Endothelial cell of umbilical vein (primary cell): Measurements from ENCODE around the gene GTF3C4. TPM values are rescaled to one million over a fixed set of nuclear protein-coding genes. Genes with fewer than 3 reads are reported as not detected.

Experiments
- BruUV-seq: library from RNA; stranded (reverse); fragments of 400-500 nt; replicated peaks from 2 replicates; lab custom pipeline; 2021; lab: Mats Ljungman, UMichigan
- CTCF ChIA-PET: fragments of 300-600, 350-600 bp; sonication (Branson Sonifier 250); formaldehyde crosslinking; loops from one replicate; lab custom pipeline; 2021; ENCODE audit warnings: antibody characterized with exemption, inconsistent platforms; lab: Charles Lee
- POLR2A ChIA-PET: fragments of 300-600, 350-600 bp; sonication (Branson Sonifier 250); formaldehyde crosslinking; loops from one replicate; lab custom pipeline; 2021; ENCODE audit warnings: antibody characterized with exemption, inconsistent platforms; lab: Charles Lee
- DNase-seq: peaks from one replicate; pipeline ENCODE4 v3.0.0-alpha.2; 2011; ENCODE audit warnings: low read depth, low spot score
- FAIRE-seq: peaks from 2 replicates; lab custom pipeline; 2011; peaks lifted over from hg19 to GRCh38; lab: Jason Lieb, UNC
- H2AFZ ChIP-seq: 2 replicates; pipeline ENCODE4 v1.6.0; 2012; ENCODE audit warnings: low read depth, low read length, control low read depth, inconsistent platforms
- H3K27ac ChIP-seq: 2 replicates; pipeline ENCODE4 v1.5.1; 2011; ENCODE audit warnings: low read depth, mild to moderate bottlenecking, control low read depth, low read length, moderate library complexity; ENCODE audit not compliant: insufficient read depth
- H3K27me3 ChIP-seq, 2 experiments: 2 replicates each; pipeline versions ENCODE4 v1.6.0 to v1.6.1; 2011; ENCODE audit warnings: low read length in 2 of 2, mixed read lengths in 1 of 2; ENCODE audit not compliant: control insufficient read depth in 2 of 2, insufficient read depth in 2 of 2
- H3K36me3 ChIP-seq, 2 experiments: 2 replicates in 1 of 2; 3 replicates in 1 of 2; pipeline ENCODE4 v1.5.1; 2011; ENCODE audit warnings: low read length in 2 of 2, mild to moderate bottlenecking in 1 of 2, moderate library complexity in 1 of 2; ENCODE audit not compliant: control insufficient read depth in 2 of 2, insufficient read depth in 2 of 2; ENCODE audit errors: extremely low read depth in 1 of 2
- H3K4me1 ChIP-seq: 3 replicates; pipeline ENCODE4 v1.5.1; 2011; ENCODE audit warnings: mild to moderate bottlenecking, low read length; ENCODE audit not compliant: control insufficient read depth, insufficient read depth; ENCODE audit errors: extremely low read depth
- H3K4me2 ChIP-seq: 2 replicates; pipeline ENCODE4 v1.6.1; 2011; ENCODE audit warnings: low read length, control low read depth, mixed read lengths; ENCODE audit not compliant: insufficient read depth
- H3K4me3 ChIP-seq, 3 experiments: fragments of 200-600 bp in 1 of 3; sonication (generic), shearing (Covaris generic) in 1 of 3; replicated peaks in 1 of 3; 2 replicates each; pipeline ENCODE4 v1.5.1; 2011 to 2016; ENCODE audit warnings: control low read depth in 3 of 3, low read length in 3 of 3, mild to moderate bottlenecking in 2 of 3, inconsistent platforms in 1 of 3, low read depth in 1 of 3, moderate library complexity in 1 of 3; ENCODE audit not compliant: insufficient read depth in 1 of 3
- H3K79me2 ChIP-seq: 2 replicates; pipeline ENCODE4 v1.6.0; 2012; ENCODE audit warnings: low read length, inconsistent platforms; ENCODE audit not compliant: control insufficient read depth, insufficient read depth
- H3K9ac ChIP-seq: replicated peaks from 2 replicates; pipeline ENCODE3; 2011; ENCODE audit warnings: low read length, control low read depth; ENCODE audit not compliant: insufficient read depth; ENCODE audit errors: extremely low read depth
- H3K9me1 ChIP-seq: replicated peaks from 3 replicates; pipeline ENCODE4 v1.6.0; 2011; ENCODE audit warnings: mild to moderate bottlenecking, low read length; ENCODE audit not compliant: control insufficient read depth, insufficient read depth; ENCODE audit errors: extremely low read depth
- H3K9me3 ChIP-seq: replicated peaks from 2 replicates; pipeline ENCODE4 v1.5.1; 2012; ENCODE audit warnings: low read length, inconsistent platforms; ENCODE audit not compliant: control insufficient read depth, insufficient read depth
- H4K20me1 ChIP-seq: replicated peaks from 2 replicates; pipeline ENCODE3; 2011; ENCODE audit warnings: mild to moderate bottlenecking, low read length; ENCODE audit not compliant: control insufficient read depth, insufficient read depth; ENCODE audit errors: extremely low read depth
- EZH2 ChIP-seq: IDR thresholded peaks from 2 replicates; pipeline ENCODE4 v1.6.1; 2012; ENCODE audit warnings: borderline replicate concordance, low read depth, mild to moderate bottlenecking, moderate library complexity, low read length, inconsistent platforms; ENCODE audit not compliant: severe bottlenecking
- FOS ChIP-seq: IDR thresholded peaks from 2 replicates; pipeline ENCODE4 v1.6.1; 2011; ENCODE audit warnings: mild to moderate bottlenecking, low read length, moderate library complexity, borderline replicate concordance; ENCODE audit not compliant: insufficient read depth
- GATA2 ChIP-seq: IDR thresholded peaks from 2 replicates; pipeline ENCODE4 v1.7.0; 2011; ENCODE audit warnings: low read depth, mild to moderate bottlenecking, moderate library complexity, mixed read lengths, low read length; ENCODE audit not compliant: insufficient read length, insufficient read depth
- JUN ChIP-seq: IDR thresholded peaks from 2 replicates; pipeline ENCODE4 v1.6.1; 2011; ENCODE audit warnings: borderline replicate concordance, low read depth; ENCODE audit not compliant: insufficient read length, insufficient read depth
- MYC ChIP-seq: IDR thresholded peaks from one replicate; pipeline ENCODE4 v1.6.1; 2011; ENCODE audit warnings: mild to moderate bottlenecking, low read depth, low read length
- POLR2A ChIP-seq: IDR thresholded peaks from 2 replicates; pipeline ENCODE4 v1.6.1; 2012; ENCODE audit warnings: low read depth, mild to moderate bottlenecking, control low read depth, low read length
- POLR2AphosphoS5 ChIP-seq: IDR thresholded peaks from 2 replicates; pipeline ENCODE4 v1.6.1; 2012; ENCODE audit warnings: low read depth, mild to moderate bottlenecking, control low read depth, low read length, moderate library complexity; ENCODE audit not compliant: insufficient read depth
- dilution Hi-C: fragments of 300-500 bp; cut with MboI; formaldehyde crosslinking; loops from one replicate; pipeline ENCODE4 v1.15.0; 2019; ENCODE audit warnings: low sequenced_read_pairs; ENCODE audit not compliant: extremely low pct_ligation_motif_present
- intact Hi-C: fragments of 100-400 bp; cut with micrococcal nuclease; formaldehyde crosslinking; loops from one replicate; pipeline ENCODE4 v1.10.0; 2022
- polyA plus RNA-seq, 4 experiments: library from polyadenylated mRNA; depleted of rRNA in 3 of 4; stranded (reverse) in 3 of 4; unstranded in 1 of 4; fragments of >200 nt; gene quantifications; 2 replicates each; pipeline versions ENCODE4 v1.2.1 to v1.2.3, GENCODE V29; 2011 to 2012; ENCODE audit warnings: missing spikeins in 1 of 4
- total RNA-seq: library from RNA; stranded (reverse); gene quantifications from 2 replicates; pipeline ENCODE4 v1.2.3, GENCODE V29; 2021
- TF ChIP-seq, protein P1 (sequence below), 2 donors: IDR thresholded peaks; 1 replicate in 1 of 2; 2 replicates in 1 of 2; pipeline ENCODE4 v1.5.1; 2011; ENCODE audit warnings: low read length in 2 of 2, mild to moderate bottlenecking in 2 of 2, moderate library complexity in 2 of 2, control low read depth in 1 of 2, inconsistent platforms in 1 of 2, low read depth in 1 of 2; ENCODE audit not compliant: insufficient read depth in 1 of 2; ENCODE audit errors: extremely low read depth in 1 of 2
- TF ChIP-seq, protein P2 (sequence below): IDR thresholded peaks from 2 replicates; pipeline ENCODE4 v1.6.1; 2011; ENCODE audit not compliant: insufficient read depth, insufficient read length

Gene GTF3C4
- total and polyA plus RNA-seq, 2 donors (not counting 3 experiments of a cell fraction or from before 2014, with no cell fraction given): 3.3 to 19.2 TPM

DNA sequence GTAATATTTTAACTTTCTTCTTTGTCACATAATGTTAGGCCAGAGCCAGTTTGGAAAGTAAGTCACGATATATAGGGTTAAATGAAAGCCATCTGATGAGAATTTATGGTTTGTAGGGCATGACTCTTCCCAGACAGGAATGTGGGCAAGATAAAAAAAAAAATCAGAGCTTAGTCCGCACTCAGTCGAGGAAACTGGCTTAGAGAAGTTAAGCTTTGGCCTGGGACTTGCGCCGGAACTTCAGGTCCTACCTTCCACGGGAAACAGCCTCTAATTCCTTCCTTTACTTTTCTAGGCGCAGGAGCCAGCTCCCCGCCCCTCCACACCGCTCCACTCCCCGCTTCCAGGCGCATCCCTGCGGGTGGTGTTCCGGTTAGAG is 956 bp upstream of the GTF3C4 start:
- POLR2A ChIA-PET: interaction anchor here (1.1 kb wide), 1 partner anchor 13 kb away, joined by 6 read pairs; no protein-coding TSS in a partner anchor
- H3K4me3 ChIP-seq: peak overlapping the region; percentile 40 to 92 (median 78)
- no peak for TF ChIP-seq POLR2AphosphoS5
- TF ChIP-seq MYC: peak; percentile 89
- peak overlapping the region; percentile 90 for H3K27ac ChIP-seq
- H3K4me2 ChIP-seq: peak overlapping the region; percentile 75
- BruUV-seq: TSS peak; percentile 71
- H4K20me1 ChIP-seq: no peaks in the 10 kb centered on the region
- H2AFZ ChIP-seq: peak overlapping the region; percentile 91
- H3K4me1 ChIP-seq: peaks cover 21% of the 10 kb centered on the region
- FAIRE-seq (peak; percentile 75), DNase-seq (no peak)
- H3K9me3 ChIP-seq: no peaks in the 10 kb centered on the region
- H3K79me2 ChIP-seq: peaks cover 78% of the 10 kb centered on the region
- no peaks in the 10 kb centered on the region for H3K27me3 ChIP-seq
- H3K9ac ChIP-seq: peak overlapping the region; percentile 99
- dilution Hi-C loops: no loop called here
- H3K36me3 ChIP-seq: no peaks in the 10 kb centered on the region
- CTCF ChIA-PET: interaction anchor here (1.8 to 4.0 kb wide), 3 partner anchors 100 to 232 kb away, joined by 4 to 15 read pairs (median 12); no protein-coding TSS in a partner anchor
- intact Hi-C loops: no loop called here
- H3K9me1 ChIP-seq: no peaks in the 10 kb centered on the region

- DNase-seq: peak; percentile 78
- intact Hi-C loops (loop anchor here (1.0 to 10.0 kb wide), 4 partner anchors 105 to 275 kb away; partner anchors contain the start of genes CFAP77 and TSC1), dilution Hi-C loops (no loop called here)
- Histone ChIP-seq H3K9ac (peak within 1 kb of the TSS; percentile 99), H3K4me2 (peak within 1 kb of the TSS; percentile 88), H3K9me1 (no peaks in the 10 kb centered on the region), H3K4me3 (peak within 1 kb of the TSS; percentile 74 to 92 (median 78)), H3K27ac (peak within 1 kb of the TSS; percentile 90), H3K36me3 (no peaks in the 10 kb centered on the region), H4K20me1 (no peaks in the 10 kb centered on the region), H3K79me2 (peaks cover 79% of the 10 kb centered on the region), H3K27me3 (no peaks in the 10 kb centered on the region), H2AFZ (peak within 1 kb of the TSS; percentile 91), H3K9me3 (no peaks in the 10 kb centered on the region), H3K4me1 (peaks cover 21% of the 10 kb centered on the region)
- FAIRE-seq: peak; percentile 81
- CTCF ChIA-PET: interaction anchor here (1.8 to 4.0 kb wide), 4 partner anchors 24 to 231 kb away, joined by 4 to 15 read pairs (median 10); no protein-coding TSS in a partner anchor
- no TSS peak for BruUV-seq
- TF ChIP-seq GATA2 (no peak), POLR2AphosphoS5 (peak; percentile 81), MYC (peak; percentile 92), POLR2A (peak; percentile 81), EZH2 (no peak), FOS (no peak), JUN (no peak)
- TF ChIP-seq, protein P1, sequence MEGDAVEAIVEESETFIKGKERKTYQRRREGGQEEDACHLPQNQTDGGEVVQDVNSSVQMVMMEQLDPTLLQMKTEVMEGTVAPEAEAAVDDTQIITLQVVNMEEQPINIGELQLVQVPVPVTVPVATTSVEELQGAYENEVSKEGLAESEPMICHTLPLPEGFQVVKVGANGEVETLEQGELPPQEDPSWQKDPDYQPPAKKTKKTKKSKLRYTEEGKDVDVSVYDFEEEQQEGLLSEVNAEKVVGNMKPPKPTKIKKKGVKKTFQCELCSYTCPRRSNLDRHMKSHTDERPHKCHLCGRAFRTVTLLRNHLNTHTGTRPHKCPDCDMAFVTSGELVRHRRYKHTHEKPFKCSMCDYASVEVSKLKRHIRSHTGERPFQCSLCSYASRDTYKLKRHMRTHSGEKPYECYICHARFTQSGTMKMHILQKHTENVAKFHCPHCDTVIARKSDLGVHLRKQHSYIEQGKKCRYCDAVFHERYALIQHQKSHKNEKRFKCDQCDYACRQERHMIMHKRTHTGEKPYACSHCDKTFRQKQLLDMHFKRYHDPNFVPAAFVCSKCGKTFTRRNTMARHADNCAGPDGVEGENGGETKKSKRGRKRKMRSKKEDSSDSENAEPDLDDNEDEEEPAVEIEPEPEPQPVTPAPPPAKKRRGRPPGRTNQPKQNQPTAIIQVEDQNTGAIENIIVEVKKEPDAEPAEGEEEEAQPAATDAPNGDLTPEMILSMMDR (IDR thresholded peaks at IDR 0.05; ENCODE audit: extremely low read depth in 1 of 2, insufficient read depth in 1 of 2, low read depth in 1 of 2, low read length in 2 of 2): peak in 1 of 2 donors; percentile 3
- TF ChIP-seq, protein P2, sequence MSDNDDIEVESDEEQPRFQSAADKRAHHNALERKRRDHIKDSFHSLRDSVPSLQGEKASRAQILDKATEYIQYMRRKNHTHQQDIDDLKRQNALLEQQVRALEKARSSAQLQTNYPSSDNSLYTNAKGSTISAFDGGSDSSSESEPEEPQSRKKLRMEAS: peak; percentile 83
- POLR2A ChIA-PET: interaction anchor here (0.7 kb wide), 1 partner anchor 109 kb away, joined by 6 read pairs; no protein-coding TSS in a partner anchor
These were observed 387 bp upstream of the GTF3C4 start, which contains the start of gene DDX31 for GRCh38 chr9:132669698-132670456. TSS of gene DDX31 (minus strand) at chr9:132669983. CDS start at chr9:132669934, 49 bp downstream.
